ENCODE results near the gene PODXL. TPM values are rescaled to one million over a fixed set of nuclear protein-coding genes. Genes with fewer than 3 reads are reported as not detected.

PODXL gene
- total and polyA plus RNA-seq, 2 donors from 2014 or later = 114 to 150 TPM

Other genes with a start within 250 kb of the PODXL start
- 77.0 TPM for gene MKLN1, start 228.8 kb downstream of the PODXL start, total RNA-seq
- gene MKLN1, start 228.8 kb downstream of the PODXL start, polyA plus RNA-seq (ENCODE audit: insufficient read depth, low read depth, low replicate concordance) = 24.4 TPM

All from kidney (tissue), 2 donors.